Astrocyte (in vitro differentiated cells and primary cell): ENCODE measurements around the gene POU3F1. TPM values are rescaled to one million over a fixed set of nuclear protein-coding genes. Genes with fewer than 3 reads are reported as not detected.

ENCODE experiments used
- DNase-seq: peaks from one replicate; pipeline ENCODE4 v3.0.0-alpha.2; 2010; ENCODE audit warnings: low read depth
- FAIRE-seq: peaks from 2 replicates; lab custom pipeline; 2011; peaks lifted over from hg19 to GRCh38; lab: Jason Lieb, UNC
- H2AFZ ChIP-seq: 2 replicates; pipeline ENCODE4 v1.6.0; 2012; ENCODE audit warnings: low read depth, low read length, inconsistent platforms
- H3K27ac ChIP-seq: 2 replicates; pipeline ENCODE4 v1.5.1; 2011; ENCODE audit warnings: low read depth, low read length, inconsistent platforms
- H3K27me3 ChIP-seq: 2 replicates; pipeline ENCODE4 v1.6.0; 2011; ENCODE audit warnings: low read length, inconsistent platforms; ENCODE audit not compliant: insufficient read depth
- H3K36me3 ChIP-seq: 2 replicates; pipeline ENCODE4 v1.5.1; 2011; ENCODE audit warnings: low read length, inconsistent platforms; ENCODE audit not compliant: insufficient read depth
- H3K4me1 ChIP-seq: 2 replicates; pipeline ENCODE4 v1.5.1; 2011; ENCODE audit warnings: low read length, inconsistent platforms; ENCODE audit not compliant: insufficient read depth
- H3K4me2 ChIP-seq: 2 replicates; pipeline ENCODE4 v1.6.0; 2012; ENCODE audit warnings: low read length, inconsistent platforms
- H3K4me3 ChIP-seq: 2 replicates; pipeline ENCODE4 v1.5.1; 2011; ENCODE audit warnings: low read depth, mild to moderate bottlenecking, low read length, inconsistent platforms; ENCODE audit not compliant: insufficient read depth
- H3K79me2 ChIP-seq: 2 replicates; pipeline ENCODE4 v1.6.0; 2012; ENCODE audit warnings: mild to moderate bottlenecking, low read length, inconsistent platforms; ENCODE audit not compliant: insufficient read depth
- H3K9ac ChIP-seq: 2 replicates; pipeline ENCODE4 v1.6.0; 2012; ENCODE audit warnings: mild to moderate bottlenecking, low read length, inconsistent platforms
- H3K9me3 ChIP-seq: 2 replicates; pipeline ENCODE4 v1.5.1; 2012; ENCODE audit warnings: low read depth, mild to moderate bottlenecking, low read length, inconsistent platforms; ENCODE audit not compliant: insufficient read depth
- H4K20me1 ChIP-seq: 2 replicates; pipeline ENCODE4 v1.6.0; 2012; ENCODE audit warnings: low read length, inconsistent platforms; ENCODE audit not compliant: insufficient read depth
- H3K27ac Mint-ChIP-seq: one replicate; pipeline ENCODE4 v1.8.0; 2021; ENCODE audit warnings: mild to moderate bottlenecking, mixed read lengths; ENCODE audit not compliant: unreplicated experiment
- H3K27me3 Mint-ChIP-seq: one replicate; pipeline ENCODE4 v1.8.0; 2021; ENCODE audit warnings: low read depth, mixed read lengths; ENCODE audit not compliant: unreplicated experiment
- H3K36me3 Mint-ChIP-seq: one replicate; pipeline ENCODE4 v1.8.0; 2021; ENCODE audit warnings: low read depth, mixed read lengths; ENCODE audit not compliant: unreplicated experiment
- H3K4me1 Mint-ChIP-seq: one replicate; pipeline ENCODE4 v1.8.0; 2021; ENCODE audit warnings: low read depth, mixed read lengths; ENCODE audit not compliant: unreplicated experiment
- H3K4me3 Mint-ChIP-seq: one replicate; pipeline ENCODE4 v1.8.0; 2021; ENCODE audit warnings: mild to moderate bottlenecking, moderate library complexity, mixed read lengths; ENCODE audit not compliant: unreplicated experiment
- H3K9me3 Mint-ChIP-seq: one replicate; pipeline ENCODE4 v1.8.0; 2021; ENCODE audit warnings: mild to moderate bottlenecking, mixed read lengths; ENCODE audit not compliant: unreplicated experiment
- EZH2 ChIP-seq: IDR thresholded peaks from 2 replicates; pipeline ENCODE4 v1.6.1; 2012; ENCODE audit warnings: mild to moderate bottlenecking, low read length, inconsistent platforms; ENCODE audit not compliant: insufficient read depth
- total RNA-seq: library from RNA; stranded (reverse); gene quantifications from 2 replicates; pipeline ENCODE4 v1.2.1, GENCODE V29; 2021
- TF ChIP-seq, protein P1 (sequence below): IDR thresholded peaks from 2 replicates; pipeline ENCODE4 v1.5.1; 2011; ENCODE audit warnings: low read depth, mild to moderate bottlenecking, inconsistent platforms, low read length, moderate library complexity; ENCODE audit not compliant: insufficient read depth

POU3F1 gene
- total RNA-seq, 1 donor from 2014 or later = 2.3 TPM

DNA sequence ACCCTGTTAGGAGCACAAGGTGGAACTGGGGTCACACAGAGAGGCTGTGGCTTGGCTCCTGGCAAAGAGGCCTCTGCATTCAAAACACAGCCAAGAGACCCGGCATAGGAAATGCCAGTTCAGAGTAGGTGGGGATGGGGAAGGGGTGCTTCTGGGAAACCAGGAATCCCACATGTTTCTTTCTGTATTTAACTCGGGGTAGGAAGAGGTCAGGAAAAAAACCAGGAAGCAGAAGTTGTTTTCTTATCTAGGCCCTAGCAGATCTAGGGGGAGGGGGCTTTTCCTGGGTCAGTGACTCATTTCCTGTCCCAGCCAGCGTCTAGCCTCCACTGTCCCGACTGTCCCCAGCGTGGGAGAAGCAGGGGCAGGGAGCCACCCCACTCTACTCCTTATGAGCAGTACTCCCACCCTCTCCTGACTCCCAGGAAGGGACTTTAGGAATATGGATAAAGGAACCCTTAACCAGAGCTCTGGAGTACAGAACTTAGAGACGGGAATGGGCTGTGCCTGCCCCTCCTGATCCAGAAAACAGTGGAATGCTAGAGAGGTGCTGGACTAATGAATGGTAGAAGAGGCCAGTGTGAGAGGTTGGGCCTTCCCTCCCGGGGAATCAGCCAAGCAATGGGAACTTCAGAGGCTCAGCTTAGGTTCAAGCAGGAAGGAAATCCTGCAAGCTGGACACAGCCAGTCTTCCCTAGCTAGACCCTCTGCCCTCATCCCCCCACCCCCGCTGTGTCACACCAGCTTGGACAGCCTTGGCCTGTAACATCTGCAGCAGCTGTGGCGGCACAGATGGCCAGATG is 47.0 kb downstream of the POU3F1 start:
- Histone ChIP-seq H3K4me3 (peak overlapping the region; percentile 31), H3K4me2 (peak overlapping the region; percentile 80), H3K36me3 (peaks cover 21% of the 10 kb centered on the region), H2AFZ (no peak overlapping the region), H3K27me3 (no peaks in the 10 kb centered on the region), H3K79me2 (peaks cover 79% of the 10 kb centered on the region), H4K20me1 (peaks cover 25% of the 10 kb centered on the region), H3K27ac (peak overlapping the region; percentile 97), H3K9me3 (no peaks in the 10 kb centered on the region), H3K4me1 (peaks cover 73% of the 10 kb centered on the region), H3K9ac (peak overlapping the region; percentile 83)
- peak; percentile 63 for DNase-seq
- FAIRE-seq = no peak
- no peaks in the 10 kb centered on the region for H3K9me3 Mint-ChIP-seq
- TF ChIP-seq, protein P1, sequence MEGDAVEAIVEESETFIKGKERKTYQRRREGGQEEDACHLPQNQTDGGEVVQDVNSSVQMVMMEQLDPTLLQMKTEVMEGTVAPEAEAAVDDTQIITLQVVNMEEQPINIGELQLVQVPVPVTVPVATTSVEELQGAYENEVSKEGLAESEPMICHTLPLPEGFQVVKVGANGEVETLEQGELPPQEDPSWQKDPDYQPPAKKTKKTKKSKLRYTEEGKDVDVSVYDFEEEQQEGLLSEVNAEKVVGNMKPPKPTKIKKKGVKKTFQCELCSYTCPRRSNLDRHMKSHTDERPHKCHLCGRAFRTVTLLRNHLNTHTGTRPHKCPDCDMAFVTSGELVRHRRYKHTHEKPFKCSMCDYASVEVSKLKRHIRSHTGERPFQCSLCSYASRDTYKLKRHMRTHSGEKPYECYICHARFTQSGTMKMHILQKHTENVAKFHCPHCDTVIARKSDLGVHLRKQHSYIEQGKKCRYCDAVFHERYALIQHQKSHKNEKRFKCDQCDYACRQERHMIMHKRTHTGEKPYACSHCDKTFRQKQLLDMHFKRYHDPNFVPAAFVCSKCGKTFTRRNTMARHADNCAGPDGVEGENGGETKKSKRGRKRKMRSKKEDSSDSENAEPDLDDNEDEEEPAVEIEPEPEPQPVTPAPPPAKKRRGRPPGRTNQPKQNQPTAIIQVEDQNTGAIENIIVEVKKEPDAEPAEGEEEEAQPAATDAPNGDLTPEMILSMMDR = no peak
- TF ChIP-seq EZH2 = no peak
- H3K36me3 Mint-ChIP-seq = peaks cover 22% of the 10 kb centered on the region
- H3K4me3 Mint-ChIP-seq = peak overlapping the region; percentile 82
- peak overlapping the region; percentile 100 for H3K27ac Mint-ChIP-seq
- peaks cover 66% of the 10 kb centered on the region for H3K4me1 Mint-ChIP-seq
- H3K27me3 Mint-ChIP-seq = no peaks in the 10 kb centered on the region

DNA sequence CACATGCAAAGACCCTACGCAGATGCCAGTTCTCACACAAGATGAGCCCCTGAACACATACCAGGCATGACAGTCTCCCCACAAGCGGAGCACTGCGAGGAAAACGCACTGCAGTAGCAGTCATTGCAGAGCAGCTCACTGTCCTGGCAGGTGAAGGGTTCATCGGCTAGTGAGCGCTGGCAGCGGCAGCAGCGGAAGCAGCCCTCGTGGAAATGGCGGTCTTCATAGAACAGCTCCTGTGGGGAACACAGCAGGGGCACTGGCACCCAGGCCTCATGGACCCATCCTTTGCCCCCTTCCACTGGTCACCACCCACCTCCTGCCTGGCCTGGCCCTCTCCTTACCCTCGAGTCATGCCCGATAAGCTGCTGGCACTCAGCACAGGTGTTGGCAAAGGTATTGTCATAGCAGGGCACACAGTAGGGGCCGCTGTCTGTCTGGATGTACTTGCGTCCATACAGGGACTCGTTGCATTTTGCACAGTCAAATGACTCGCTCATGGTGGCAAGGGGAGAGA is 47.6 kb downstream of the POU3F1 start:
- Histone ChIP-seq H2AFZ (no peak overlapping the region), H3K4me1 (peaks cover 70% of the 10 kb centered on the region), H3K9me3 (no peaks in the 10 kb centered on the region), H3K4me3 (peak overlapping the region; percentile 27), H3K9ac (peak overlapping the region; percentile 83), H3K79me2 (peaks cover 73% of the 10 kb centered on the region), H4K20me1 (peaks cover 18% of the 10 kb centered on the region), H3K36me3 (peaks cover 21% of the 10 kb centered on the region), H3K27me3 (no peaks in the 10 kb centered on the region), H3K4me2 (peak overlapping the region; percentile 80), H3K27ac (peak overlapping the region; percentile 97)
- Mint-ChIP-seq H3K27me3 (no peaks in the 10 kb centered on the region), H3K4me1 (peaks cover 66% of the 10 kb centered on the region), H3K27ac (peak overlapping the region; percentile 100), H3K4me3 (peak overlapping the region; percentile 82), H3K9me3 (no peaks in the 10 kb centered on the region), H3K36me3 (peaks cover 17% of the 10 kb centered on the region)
- TF ChIP-seq, protein P1 = no peak
- no peak for TF ChIP-seq EZH2
- DNase-seq (no peak), FAIRE-seq (no peak)
